GM12873 (cell line): ENCODE results near the gene CHDH.

Experiments
- TF ChIP-seq, protein P1 (sequence below): IDR thresholded peaks from 2 replicates; pipeline ENCODE4 v1.5.1; 2012; ENCODE audit warnings: low read depth, mild to moderate bottlenecking, moderate library complexity, low read length, control low read depth; ENCODE audit not compliant: insufficient read depth; ENCODE audit errors: missing control alignments

The CHDH gene

DNA sequence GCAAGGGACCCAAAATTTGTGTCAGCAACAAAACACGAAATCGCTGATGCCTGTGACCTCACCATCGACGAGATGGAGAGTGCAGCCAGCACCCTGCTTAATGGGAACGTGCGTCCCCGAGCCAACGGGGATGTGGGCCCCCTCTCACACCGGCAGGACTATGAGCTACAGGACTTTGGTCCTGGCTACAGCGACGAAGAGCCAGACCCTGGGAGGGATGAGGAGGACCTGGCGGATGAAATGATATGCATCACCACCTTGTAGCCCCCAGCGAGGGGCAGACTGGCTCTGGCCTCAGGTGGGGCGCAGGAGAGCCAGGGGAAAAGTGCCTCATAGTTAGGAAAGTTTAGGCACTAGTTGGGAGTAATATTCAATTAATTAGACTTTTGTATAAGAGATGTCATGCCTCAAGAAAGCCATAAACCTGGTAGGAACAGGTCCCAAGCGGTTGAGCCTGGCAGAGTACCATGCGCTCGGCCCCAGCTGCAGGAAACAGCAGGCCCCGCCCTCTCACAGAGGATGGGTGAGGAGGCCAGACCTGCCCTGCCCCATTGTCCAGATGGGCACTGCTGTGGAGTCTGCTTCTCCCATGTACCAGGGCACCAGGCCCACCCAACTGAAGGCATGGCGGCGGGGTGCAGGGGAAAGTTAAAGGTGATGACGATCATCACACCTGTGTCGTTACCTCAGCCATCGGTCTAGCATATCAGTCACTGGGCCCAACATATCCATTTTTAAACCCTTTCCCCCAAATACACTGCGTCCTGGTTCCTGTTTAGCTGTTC is 34.9 kb downstream of the CHDH start:
- TF ChIP-seq, protein P1, sequence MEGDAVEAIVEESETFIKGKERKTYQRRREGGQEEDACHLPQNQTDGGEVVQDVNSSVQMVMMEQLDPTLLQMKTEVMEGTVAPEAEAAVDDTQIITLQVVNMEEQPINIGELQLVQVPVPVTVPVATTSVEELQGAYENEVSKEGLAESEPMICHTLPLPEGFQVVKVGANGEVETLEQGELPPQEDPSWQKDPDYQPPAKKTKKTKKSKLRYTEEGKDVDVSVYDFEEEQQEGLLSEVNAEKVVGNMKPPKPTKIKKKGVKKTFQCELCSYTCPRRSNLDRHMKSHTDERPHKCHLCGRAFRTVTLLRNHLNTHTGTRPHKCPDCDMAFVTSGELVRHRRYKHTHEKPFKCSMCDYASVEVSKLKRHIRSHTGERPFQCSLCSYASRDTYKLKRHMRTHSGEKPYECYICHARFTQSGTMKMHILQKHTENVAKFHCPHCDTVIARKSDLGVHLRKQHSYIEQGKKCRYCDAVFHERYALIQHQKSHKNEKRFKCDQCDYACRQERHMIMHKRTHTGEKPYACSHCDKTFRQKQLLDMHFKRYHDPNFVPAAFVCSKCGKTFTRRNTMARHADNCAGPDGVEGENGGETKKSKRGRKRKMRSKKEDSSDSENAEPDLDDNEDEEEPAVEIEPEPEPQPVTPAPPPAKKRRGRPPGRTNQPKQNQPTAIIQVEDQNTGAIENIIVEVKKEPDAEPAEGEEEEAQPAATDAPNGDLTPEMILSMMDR: no peak

GRCh38 chr3:53809764-53810400 is 36.3 kb downstream of the CHDH start:
- TF ChIP-seq, protein P1: no peak

DNA sequence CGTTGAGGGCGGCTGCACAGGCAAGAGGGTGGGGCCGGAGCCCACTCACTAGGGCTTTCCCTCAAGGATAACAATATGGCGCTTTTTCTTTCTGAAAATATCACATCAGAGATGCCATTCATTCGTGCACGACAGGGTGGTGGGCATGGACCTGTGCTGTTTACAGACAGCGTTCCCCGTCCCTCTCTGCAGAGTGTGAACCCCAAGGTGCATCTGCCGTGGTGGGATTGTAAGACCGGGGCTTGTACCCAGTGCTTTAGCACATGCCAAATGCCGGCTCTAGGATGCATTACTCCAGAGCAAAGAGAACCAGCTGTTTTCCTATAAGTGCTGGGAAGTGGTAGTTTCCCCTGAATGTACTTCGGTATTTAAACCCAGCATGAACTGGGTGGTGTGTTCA is 37.0 kb downstream of the CHDH start:
- TF ChIP-seq, protein P1: no peak

GRCh38 chr3:53808496-53808895 is 37.7 kb downstream of the CHDH start:
- TF ChIP-seq, protein P1: no peak

- TF ChIP-seq, protein P1: no peak
Measured at GRCh38 chr3:53807117-53807810, 39.0 kb downstream of the CHDH start.

DNA sequence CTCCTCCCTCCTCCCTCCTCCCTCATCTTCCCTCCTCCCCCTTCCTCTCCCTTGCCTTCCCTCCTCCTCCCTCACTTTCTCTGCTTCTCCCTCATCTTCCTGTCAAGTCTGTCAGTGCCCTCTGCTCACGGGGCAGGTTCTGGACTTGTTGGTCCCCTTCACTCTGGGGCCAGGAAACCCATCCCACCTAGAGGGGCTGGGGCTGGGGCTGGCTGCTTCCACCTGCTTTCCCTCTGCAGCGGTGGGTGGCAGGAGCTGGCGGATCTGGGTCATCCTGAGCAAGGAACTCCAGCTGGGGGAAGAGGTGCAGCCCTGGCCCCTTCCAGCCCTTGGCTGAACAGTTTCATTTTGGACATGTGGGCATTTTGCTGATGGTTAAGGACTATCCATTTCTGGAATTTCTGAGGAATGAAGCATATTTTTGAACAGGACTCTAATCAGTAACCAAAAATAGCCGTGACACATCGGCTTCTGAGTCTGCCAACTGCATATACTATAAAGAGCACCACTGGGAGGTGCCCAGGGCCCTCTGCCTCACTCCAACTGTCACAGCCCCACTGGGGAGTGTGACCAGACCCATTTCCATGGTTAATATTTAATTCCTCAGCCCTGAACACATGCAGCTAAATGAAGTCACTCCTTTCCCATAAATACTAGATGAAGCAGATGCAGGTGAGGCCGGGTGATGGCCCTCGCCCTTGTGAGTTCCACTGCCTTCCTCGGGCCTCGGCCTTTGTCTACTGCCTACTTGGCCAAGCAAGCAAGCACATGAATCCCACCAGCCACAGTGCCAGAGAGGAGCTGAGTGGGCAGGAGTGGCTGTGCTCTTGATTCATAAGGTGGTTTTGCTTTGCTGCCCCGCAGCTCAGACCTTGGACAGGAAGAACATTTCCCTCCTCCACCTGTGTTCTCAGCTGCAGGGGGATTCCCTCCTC is 39.8 kb downstream of the CHDH start:
- TF ChIP-seq, protein P1: no peak
